Activated CD8-positive, alpha-beta memory T cell treated with anti-CD3 and anti-CD28 coated beads for 1 hour (primary cell): ENCODE results near the gene HOXA3.

Experiments used
- DNase-seq, 2 donors: peaks; one replicate each; pipeline ENCODE4 v3.0.0-alpha.2; 2020; ENCODE audit warnings: low read depth in 1 of 2; ENCODE audit errors: extremely low read depth in 1 of 2

HOXA3 gene

GRCh38 chr7:27145914-27146412 lies 6.4 kb downstream of the HOXA3 start:
- no peak for DNase-seq

- DNase-seq, result no peak
These were observed 7.0 kb downstream of the HOXA3 start for GRCh38 chr7:27145165-27145913.

GRCh38 chr7:27144781-27145164 lies 7.6 kb downstream of the HOXA3 start:
- no peak for DNase-seq

- no peak for DNase-seq
These were observed 8.2 kb downstream of the HOXA3 start for GRCh38 chr7:27143950-27144780.

GRCh38 chr7:27143023-27143949 lies 9.1 kb downstream of the HOXA3 start, which contains the start of gene HOXA5:
TSS of gene HOXA5 (minus strand) at chr7:27143681. CDS start at chr7:27143607, 74 bp downstream.
- DNase-seq, result no peak

GRCh38 chr7:27142580-27143022 lies 9.8 kb downstream of the HOXA3 start:
- DNase-seq, result no peak

- DNase-seq, result no peak
These were observed 10.3 kb downstream of the HOXA3 start for GRCh38 chr7:27141923-27142579.

- no peak for DNase-seq
These were observed 11.1 kb downstream of the HOXA3 start for GRCh38 chr7:27141137-27141922.

GRCh38 chr7:27140126-27140857 lies 12.1 kb downstream of the HOXA3 start:
- no peak for DNase-seq

GRCh38 chr7:27139334-27140125 lies 12.9 kb downstream of the HOXA3 start:
- DNase-seq, result no peak

GRCh38 chr7:27138985-27139333 lies 13.4 kb downstream of the HOXA3 start:
- no peak for DNase-seq

GRCh38 chr7:27138472-27138871 lies 13.9 kb downstream of the HOXA3 start:
- DNase-seq, result no peak

GRCh38 chr7:27137640-27138315 lies 14.6 kb downstream of the HOXA3 start:
- DNase-seq, result no peak

GRCh38 chr7:27134392-27134791 lies 18.0 kb downstream of the HOXA3 start:
- no peak for DNase-seq

GRCh38 chr7:27133409-27134231 lies 18.8 kb downstream of the HOXA3 start:
- DNase-seq, result no peak

- DNase-seq, result no peak
These were observed 19.4 kb downstream of the HOXA3 start for GRCh38 chr7:27132978-27133377.

- DNase-seq, result no peak
These were observed 20.2 kb downstream of the HOXA3 start for GRCh38 chr7:27132214-27132613.
